Vagina (tissue), 2 donors: ENCODE data around the gene ARHGDIB.

Source experiments
- POLR2A ChIP-seq, 2 donors: fragments of 450-650 bp; IDR thresholded peaks; one replicate each; pipeline ENCODE4 v1.6.1; 2017; ENCODE audit warnings: antibody characterized with exemption in 2 of 2, mild to moderate bottlenecking in 2 of 2, moderate library complexity in 2 of 2
- TF ChIP-seq, protein P1 (sequence below), 3 experiments: fragments of 450-650 bp in 2 of 3; fragments of 200-600 bp in 1 of 3; sonication (generic) in 1 of 3; IDR thresholded peaks; one replicate each; pipeline ENCODE4 v1.5.1; 2017 to 2019; ENCODE audit warnings: antibody characterized with exemption in 3 of 3, mild to moderate bottlenecking in 2 of 3, moderate library complexity in 2 of 3

DNA sequence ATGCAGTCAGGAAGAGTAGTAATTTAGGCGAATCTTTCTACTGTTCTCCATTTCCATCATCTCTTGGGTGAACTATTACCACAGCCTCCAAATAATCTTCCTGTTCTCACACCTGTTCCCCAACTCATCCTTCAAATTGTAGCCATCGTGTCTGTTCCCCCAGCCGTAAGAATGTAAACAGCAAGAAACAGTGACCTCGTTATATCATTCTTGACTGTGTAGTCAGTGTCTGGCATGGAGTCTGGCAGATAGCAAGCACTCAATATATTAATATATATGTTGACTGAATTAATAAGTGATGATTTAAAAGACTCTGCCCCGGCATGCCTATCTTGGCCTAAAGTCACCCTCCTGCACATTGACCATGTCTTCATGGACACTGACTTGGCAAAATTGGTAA lies 31.7 kb upstream of the ARHGDIB start:
- TF ChIP-seq, protein P1, sequence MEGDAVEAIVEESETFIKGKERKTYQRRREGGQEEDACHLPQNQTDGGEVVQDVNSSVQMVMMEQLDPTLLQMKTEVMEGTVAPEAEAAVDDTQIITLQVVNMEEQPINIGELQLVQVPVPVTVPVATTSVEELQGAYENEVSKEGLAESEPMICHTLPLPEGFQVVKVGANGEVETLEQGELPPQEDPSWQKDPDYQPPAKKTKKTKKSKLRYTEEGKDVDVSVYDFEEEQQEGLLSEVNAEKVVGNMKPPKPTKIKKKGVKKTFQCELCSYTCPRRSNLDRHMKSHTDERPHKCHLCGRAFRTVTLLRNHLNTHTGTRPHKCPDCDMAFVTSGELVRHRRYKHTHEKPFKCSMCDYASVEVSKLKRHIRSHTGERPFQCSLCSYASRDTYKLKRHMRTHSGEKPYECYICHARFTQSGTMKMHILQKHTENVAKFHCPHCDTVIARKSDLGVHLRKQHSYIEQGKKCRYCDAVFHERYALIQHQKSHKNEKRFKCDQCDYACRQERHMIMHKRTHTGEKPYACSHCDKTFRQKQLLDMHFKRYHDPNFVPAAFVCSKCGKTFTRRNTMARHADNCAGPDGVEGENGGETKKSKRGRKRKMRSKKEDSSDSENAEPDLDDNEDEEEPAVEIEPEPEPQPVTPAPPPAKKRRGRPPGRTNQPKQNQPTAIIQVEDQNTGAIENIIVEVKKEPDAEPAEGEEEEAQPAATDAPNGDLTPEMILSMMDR (IDR thresholded peaks at IDR 0.05): no peak
- TF ChIP-seq POLR2A (IDR thresholded peaks at IDR 0.05): no peak
